Measurements from ENCODE around the gene CNN1. TPM values are rescaled to one million over a fixed set of nuclear protein-coding genes. Genes with fewer than 3 reads are reported as not detected.

CNN1 gene
- total and polyA plus RNA-seq, 7 donors = 4.9 to 3,058 (median 1,586) TPM

GRCh38 chr19:11539495-11540365, 1.1 kb downstream of the CNN1 start:
- intact Hi-C loops (cut with DNase I) = loop anchor here (5.0 kb wide), 1 partner anchor 382 kb away; the partner anchor contains the start of gene SPC24
- Histone ChIP-seq H3K4me1 (peaks cover 0 to 67% (median 56%) of the 10 kb centered on the region in 4 donors), H3K36me3 (peaks cover 2 to 39% (median 7%) of the 10 kb centered on the region in 4 donors), H3K27ac (peak overlapping the region; percentile 94 to 99 (median 98)), H3K9me3 (no peaks in the 10 kb centered on the region), H3K4me3 (peak overlapping the region; percentile 72 to 79 (median 74)), H3K27me3 (no peaks in the 10 kb centered on the region)
- 12 to 14% methylated on average over 36 of the region's 36 CpGs for WGBS, 2 donors
- peak; percentile 85 to 89 (median 88) for TF ChIP-seq POLR2AphosphoS5 (IDR thresholded peaks at IDR 0.05)
- TF ChIP-seq POLR2A (IDR thresholded peaks at IDR 0.05) = peak; percentile 69 to 71
- no peak for TF ChIP-seq CTCF (IDR thresholded peaks at IDR 0.05)
- TF ChIP-seq EP300 (IDR thresholded peaks at IDR 0.05) = peak in 1 of 4 donors; percentile 42
- peak; percentile 91 for DNase-seq

GRCh38 chr19:11540645-11541044, 2.0 kb downstream of the CNN1 start:
- 64 to 81% methylated on average over 5 of the region's 5 CpGs for WGBS, 2 donors
- H3K9me3 ChIP-seq = no peaks in the 10 kb centered on the region
- intact Hi-C loops (cut with DNase I) = loop anchor here (1.0 kb wide), 1 partner anchor 11 kb away; no protein-coding TSS in a partner anchor
- peak overlapping the region; percentile 94 to 99 (median 98) for H3K27ac ChIP-seq
- H3K4me1 ChIP-seq = peaks cover 0 to 67% (median 56%) of the 10 kb centered on the region in 4 donors
- no peak for DNase-seq
- peaks cover 2 to 48% (median 7%) of the 10 kb centered on the region in 4 donors for H3K36me3 ChIP-seq
- peak overlapping the region; percentile 72 to 79 (median 74) for H3K4me3 ChIP-seq
- no peak for TF ChIP-seq CTCF (IDR thresholded peaks at IDR 0.05)
- no peak for TF ChIP-seq EP300 (IDR thresholded peaks at IDR 0.05)
- no peak for TF ChIP-seq POLR2A (IDR thresholded peaks at IDR 0.05)
- TF ChIP-seq POLR2AphosphoS5 (IDR thresholded peaks at IDR 0.05) = no peak
- H3K27me3 ChIP-seq = no peaks in the 10 kb centered on the region

- H3K4me1 ChIP-seq = peaks cover 0 to 70% (median 56%) of the 10 kb centered on the region in 4 donors
- intact Hi-C loops (cut with DNase I) = loop anchor here (1.0 kb wide), 1 partner anchor 10 kb away; no protein-coding TSS in a partner anchor
- WGBS, 2 donors = 58 to 61% methylated on average over 3 of the region's 3 CpGs
- DNase-seq = no peak
- no peaks in the 10 kb centered on the region for H3K9me3 ChIP-seq
- H3K4me3 ChIP-seq = peak overlapping the region; percentile 72 to 79 (median 74)
- H3K36me3 ChIP-seq = peaks cover 7 to 54% (median 10%) of the 10 kb centered on the region in 4 donors
- H3K27me3 ChIP-seq = no peaks in the 10 kb centered on the region
- no peak for TF ChIP-seq EP300 (IDR thresholded peaks at IDR 0.05)
- peak in 2 of 4 donors; percentile 7 to 30 for TF ChIP-seq POLR2AphosphoS5 (IDR thresholded peaks at IDR 0.05)
- no peak for TF ChIP-seq CTCF (IDR thresholded peaks at IDR 0.05)
- no peak for TF ChIP-seq POLR2A (IDR thresholded peaks at IDR 0.05)
- H3K27ac ChIP-seq = peak overlapping the region; percentile 94 to 99 (median 98)
These were observed 2.6 kb downstream of the CNN1 start for GRCh38 chr19:11541238-11541637.

GRCh38 chr19:11547929-11548700, 9.5 kb downstream of the CNN1 start:
- Histone ChIP-seq H3K4me3 (no peak overlapping the region), H3K9me3 (no peaks in the 10 kb centered on the region), H3K27ac (peak overlapping the region; percentile 2 to 99 (median 98)), H3K4me1 (peaks cover 0 to 90% (median 65%) of the 10 kb centered on the region in 4 donors), H3K27me3 (no peaks in the 10 kb centered on the region), H3K36me3 (peaks cover 37 to 82% (median 42%) of the 10 kb centered on the region in 4 donors)
- WGBS, 2 donors = 86 to 91% methylated on average over 14 of the region's 14 CpGs
- TF ChIP-seq CTCF (IDR thresholded peaks at IDR 0.05) (no peak), EP300 (IDR thresholded peaks at IDR 0.05) (no peak), POLR2AphosphoS5 (IDR thresholded peaks at IDR 0.05) (peak in 2 of 4 donors; percentile 15 to 30)
- no peak for DNase-seq
- intact Hi-C loops (cut with DNase I) = no loop called here

Data from sigmoid colon (tissue), 7 donors.